ENCODE results near the gene IGLL5. TPM values are rescaled to one million over a fixed set of nuclear protein-coding genes. Genes with fewer than 3 reads are reported as not detected.

Gene IGLL5
- total RNA-seq, 3 donors from 2014 or later (not counting 1 experiment from before 2014, with no cell fraction given) = 0.38 to 124 (median 0.93) TPM

- peak overlapping the region in 1 of 2 donors; percentile 16 for H3K27ac Mint-ChIP-seq
- 46% methylated on average over 4 of the region's 4 CpGs for WGBS (ENCODE audit: insufficient coverage)
- TF ChIP-seq CTCF (IDR thresholded peaks at IDR 0.05) = no peak
- H3K4me3 ChIP-seq (ENCODE audit: low read length) = no peak overlapping the region
- no peaks in the 10 kb centered on the region for H3K36me3 ChIP-seq (ENCODE audit: control insufficient read depth, insufficient read depth, low read length)
- H3K4me1 ChIP-seq (ENCODE audit: control insufficient read depth, insufficient read depth, low read length) = peaks cover 45% of the 10 kb centered on the region
- DNase-seq (no peak), ATAC-seq (peak in 2 of 3 donors; percentile 21 to 54)
- peak overlapping the region; percentile 76 for H3K27ac ChIP-seq (ENCODE audit: low read length)
- no peak overlapping the region for H3K4me3 Mint-ChIP-seq
- intact Hi-C loops (cut with micrococcal nuclease) = no loop called here
- no peaks in the 10 kb centered on the region for H3K27me3 Mint-ChIP-seq (ENCODE audit: low read depth in 2 of 2)
- peaks cover 0 to 33% of the 10 kb centered on the region in 2 donors for H3K4me1 Mint-ChIP-seq
- no peaks in the 10 kb centered on the region for H3K36me3 Mint-ChIP-seq
- no peaks in the 10 kb centered on the region for H3K9me3 Mint-ChIP-seq
- H3K9me3 ChIP-seq (ENCODE audit: control insufficient read depth, insufficient read depth, low read length) = no peaks in the 10 kb centered on the region
- no peaks in the 10 kb centered on the region for H3K27me3 ChIP-seq (ENCODE audit: control insufficient read depth, insufficient read depth, low read length)
Observed at GRCh38 chr22:22935546-22936157, 48.0 kb downstream of the IGLL5 start.

- no peaks in the 10 kb centered on the region for H3K27me3 ChIP-seq (ENCODE audit: control insufficient read depth, insufficient read depth, low read length)
- peak overlapping the region; percentile 36 for H3K27ac ChIP-seq (ENCODE audit: low read length)
- Mint-ChIP-seq H3K27me3 (ENCODE audit: low read depth in 2 of 2) (no peaks in the 10 kb centered on the region), H3K4me3 (no peak overlapping the region), H3K36me3 (no peaks in the 10 kb centered on the region), H3K27ac (no peak overlapping the region), H3K4me1 (peaks cover 0 to 27% of the 10 kb centered on the region in 2 donors), H3K9me3 (no peaks in the 10 kb centered on the region)
- WGBS (ENCODE audit: insufficient coverage) = 87% methylated on average over 11 of the region's 15 CpGs
- H3K4me3 ChIP-seq (ENCODE audit: low read length) = no peak overlapping the region
- ATAC-seq (no peak), DNase-seq (no peak)
- H3K4me1 ChIP-seq (ENCODE audit: control insufficient read depth, insufficient read depth, low read length) = peaks cover 39% of the 10 kb centered on the region
- H3K36me3 ChIP-seq (ENCODE audit: control insufficient read depth, insufficient read depth, low read length) = no peaks in the 10 kb centered on the region
- no peaks in the 10 kb centered on the region for H3K9me3 ChIP-seq (ENCODE audit: control insufficient read depth, insufficient read depth, low read length)
- intact Hi-C loops (cut with micrococcal nuclease) = no loop called here
- TF ChIP-seq CTCF (IDR thresholded peaks at IDR 0.05) = no peak
Observed at GRCh38 chr22:22936180-22936914, 48.7 kb downstream of the IGLL5 start.

GRCh38 chr22:22936915-22937656 is 49.5 kb downstream of the IGLL5 start:
- no peak overlapping the region for H3K4me3 ChIP-seq (ENCODE audit: low read length)
- intact Hi-C loops (cut with micrococcal nuclease) = no loop called here
- DNase-seq (no peak), ATAC-seq (no peak)
- Mint-ChIP-seq H3K4me3 (no peak overlapping the region), H3K36me3 (no peaks in the 10 kb centered on the region), H3K9me3 (no peaks in the 10 kb centered on the region), H3K27me3 (ENCODE audit: low read depth in 2 of 2) (no peaks in the 10 kb centered on the region), H3K4me1 (peaks cover 0 to 24% of the 10 kb centered on the region in 2 donors), H3K27ac (no peak overlapping the region)
- WGBS (ENCODE audit: insufficient coverage) = 92% methylated on average over 4 of the region's 6 CpGs
- no peaks in the 10 kb centered on the region for H3K9me3 ChIP-seq (ENCODE audit: control insufficient read depth, insufficient read depth, low read length)
- peaks cover 37% of the 10 kb centered on the region for H3K4me1 ChIP-seq (ENCODE audit: control insufficient read depth, insufficient read depth, low read length)
- no peaks in the 10 kb centered on the region for H3K36me3 ChIP-seq (ENCODE audit: control insufficient read depth, insufficient read depth, low read length)
- no peak for TF ChIP-seq CTCF (IDR thresholded peaks at IDR 0.05)
- no peak overlapping the region for H3K27ac ChIP-seq (ENCODE audit: low read length)
- H3K27me3 ChIP-seq (ENCODE audit: control insufficient read depth, insufficient read depth, low read length) = no peaks in the 10 kb centered on the region

Data from natural killer cell (primary cell).